K562 (cell line): Measurements from ENCODE around the gene SERTAD2. TPM values are rescaled to one million over a fixed set of nuclear protein-coding genes. Genes with fewer than 3 reads are reported as not detected.

Experiments used
- ATAC-seq: fragments of 200-7000 bp; cut with Tn5 transposase; 3 replicates; pipeline ENCODE4 v1.9.1; 2020; ENCODE audit warnings: moderate library complexity
- BruUV-seq: library from RNA; stranded (reverse); fragments of 400-500 nt; replicated peaks from 2 replicates; lab custom pipeline; 2021; lab: Mats Ljungman, UMichigan
- CTCF ChIA-PET: fragments of 300-600 bp; formaldehyde crosslinking; extraction: SDS; loops from one replicate; lab custom pipeline; 2021; ENCODE audit warnings: low intra/inter-chr PET ratio; lab: Yijun Ruan, JAX
- POLR2A ChIA-PET: fragments of 300-600, 350-650 bp; sonication (Branson Sonifier 250); formaldehyde crosslinking; extraction: SDS; loops from one replicate; lab custom pipeline; 2021; ENCODE audit warnings: antibody characterized with exemption, inconsistent platforms; lab: Yijun Ruan, JAX
- DNase-seq, 4 experiments: peaks; one replicate each; pipeline versions ENCODE4 v3.0.0 to v3.0.0-alpha.2; 2011 to 2018; ENCODE audit warnings: low spot score in 3 of 4, mixed read lengths in 3 of 4; ENCODE audit errors: extremely low read depth in 1 of 4
- FAIRE-seq: peaks from 2 replicates; lab custom pipeline; 2011; peaks lifted over from hg19 to GRCh38; lab: Jason Lieb, UNC
- H2AFZ ChIP-seq: 2 replicates; pipeline ENCODE4 v1.6.0; 2011; ENCODE audit warnings: low read depth, low read length, control low read depth, inconsistent platforms
- H3K27ac ChIP-seq: fragments of 200-600 bp; 3 replicates; pipeline ENCODE4 v1.8.0; 2011; ENCODE audit warnings: low read depth, mild to moderate bottlenecking, control low read depth, inconsistent platforms, low read length, moderate library complexity, mixed read lengths; ENCODE audit errors: extremely low read depth
- H3K27me3 ChIP-seq, 2 experiments: fragments of 300-600 bp in 1 of 2; 2 replicates in 1 of 2; 3 replicates in 1 of 2; pipeline versions ENCODE4 v1.6.0 to v1.8.0; 2011; ENCODE audit warnings: inconsistent platforms in 2 of 2, low read length in 2 of 2, mild to moderate bottlenecking in 1 of 2, mixed read lengths in 1 of 2, moderate library complexity in 1 of 2; ENCODE audit not compliant: control insufficient read depth in 2 of 2, insufficient read depth in 2 of 2
- H3K36me3 ChIP-seq: fragments of 300-600 bp; 3 replicates; pipeline ENCODE4 v1.8.0; 2011; ENCODE audit warnings: mild to moderate bottlenecking, low read length, inconsistent platforms; ENCODE audit not compliant: control insufficient read depth, insufficient read depth
- H3K4me1 ChIP-seq, 2 experiments: fragments of 200-600 bp in 1 of 2; replicated peaks in 1 of 2; 2 replicates in 1 of 2; 3 replicates in 1 of 2; pipeline versions ENCODE4 v1.5.1 to v1.8.0; 2011; ENCODE audit warnings: inconsistent platforms in 2 of 2, low read length in 2 of 2, mild to moderate bottlenecking in 1 of 2, mixed read lengths in 1 of 2, moderate library complexity in 1 of 2; ENCODE audit not compliant: control insufficient read depth in 2 of 2, insufficient read depth in 2 of 2
- H3K4me2 ChIP-seq: 2 replicates; pipeline ENCODE4 v1.6.1; 2011; ENCODE audit warnings: low read length, control low read depth, inconsistent platforms, mixed read lengths; ENCODE audit not compliant: insufficient read depth
- H3K4me3 ChIP-seq: fragments of 200-600 bp; sonication (generic), shearing (Covaris generic); 2 replicates; pipeline ENCODE4 v1.5.1; 2016; ENCODE audit warnings: control low read depth, inconsistent platforms
- H3K79me2 ChIP-seq: fragments of 200-600 bp; 3 replicates; pipeline ENCODE4 v1.8.0; 2011; ENCODE audit warnings: low read length, inconsistent platforms; ENCODE audit not compliant: control insufficient read depth, insufficient read depth
- H3K9ac ChIP-seq, 2 experiments: 2 replicates each; pipeline versions ENCODE4 v1.6.0 to v1.6.1; 2011; ENCODE audit warnings: low read depth in 2 of 2, low read length in 2 of 2, control low read depth in 1 of 2, inconsistent platforms in 1 of 2, mild to moderate bottlenecking in 1 of 2, mixed read lengths in 1 of 2; ENCODE audit not compliant: insufficient read depth in 1 of 2
- H3K9me1 ChIP-seq: one replicate; pipeline ENCODE4 v1.6.0; 2011; ENCODE audit warnings: inconsistent platforms, mild to moderate bottlenecking, low read length, moderate library complexity; ENCODE audit not compliant: control insufficient read depth, insufficient read depth
- H3K9me3 ChIP-seq: replicated peaks from 2 replicates; pipeline ENCODE4 v1.5.1; 2011; ENCODE audit warnings: low read depth, low read length, inconsistent platforms; ENCODE audit not compliant: control insufficient read depth, insufficient read depth
- H4K20me1 ChIP-seq: replicated peaks from 2 replicates; pipeline ENCODE4 v1.6.1; 2011; ENCODE audit warnings: low read length, inconsistent platforms, mixed read lengths; ENCODE audit not compliant: control insufficient read depth, insufficient read depth
- GTF2E2 ChIP-seq: fragments of 200-800 bp; sonication (Bioruptor generic); IDR thresholded peaks from 2 replicates; pipeline ENCODE4 v1.6.1; 2016; ENCODE audit warnings: missing genetic modification characterization, missing compliant biosample characterization
- KAT2B ChIP-seq: IDR thresholded peaks from one replicate; pipeline ENCODE4 v1.6.1; 2012; ENCODE audit warnings: low read depth, mild to moderate bottlenecking, control low read depth, inconsistent platforms, low read length, moderate library complexity
- MLLT1 ChIP-seq, 2 experiments: fragments of 450-650 bp; IDR thresholded peaks; 2 replicates each; pipeline ENCODE4 v1.6.1; 2016
- STAT5B ChIP-seq: fragments of 250-450 bp; sonication (Bioruptor Pico); IDR thresholded peaks from 2 replicates; pipeline ENCODE4 v1.8.0; 2021; ENCODE audit warnings: mild to moderate bottlenecking, inconsistent platforms
- ZNF79 ChIP-seq: fragments of 250-450 bp; sonication (Bioruptor Pico); IDR thresholded peaks from 2 replicates; pipeline ENCODE4 v1.4.0; 2020; ENCODE audit warnings: low read depth, mild to moderate bottlenecking, moderate library complexity
- WGBS: fragments of 100-300 bp; shearing (Covaris generic); methylation state at CpG from one replicate; pipeline ENCODE4 v1.1.6; 2016; ENCODE audit warnings: low coverage, mixed read lengths; ENCODE audit not compliant: insufficient coverage; ENCODE audit errors: missing lambda C conversion rate; 5-methylcytosine and 5-hydroxymethylcytosine counted together
- in situ Hi-C: fragments of 300-500 bp; cut with MboI; formaldehyde crosslinking; loops from 4 replicates; pipeline ENCODE4 v1.15.0; 2018; ENCODE audit warnings: inconsistent platforms, mixed read lengths
- intact Hi-C: fragments of 100-400 bp; cut with micrococcal nuclease; formaldehyde crosslinking; loops from 2 replicates; pipeline ENCODE4 v1.14.2; 2022
- polyA plus RNA-seq, 8 experiments: library from polyadenylated mRNA; depleted of rRNA in 4 of 8; stranded (reverse) in 5 of 8; unstranded in 3 of 8; fragments of >200 nt; fragmentation: Nextera tagmentation in 2 of 8; fragmentation: Illumina TruSeq in 1 of 8; extraction: Ambion mirVana in 2 of 8; extraction: Trizol in 1 of 8; gene quantifications; 2 replicates each; pipeline versions ENCODE4 v1.2.1 to v1.2.3, GENCODE V29; 2011 to 2014; ENCODE audit warnings: inconsistent platforms in 1 of 8, missing spikeins in 1 of 8
- total RNA-seq, 7 experiments: library from RNA; depleted of rRNA in 6 of 7; stranded (reverse); fragments of >200 nt in 6 of 7; fragmentation: Illumina TruSeq in 2 of 7; extraction: Trizol in 2 of 7; gene quantifications; 2 replicates each; pipeline versions ENCODE4 v1.2.1 to v1.2.3, GENCODE V29; 2011 to 2021; ENCODE audit warnings: low replicate concordance in 1 of 7
- TF ChIP-seq, protein P1 (sequence below): fragments of 450-650 bp; formaldehyde crosslinking; IDR thresholded peaks from 2 replicates; pipeline ENCODE4 v1.4.0; 2020; ENCODE audit warnings: mild to moderate bottlenecking, mixed read lengths

The SERTAD2 gene
- total and polyA plus RNA-seq, 9 of the 15 experiments (the other 6 are each of a cell fraction or from before 2014, with no cell fraction given), result 3.0 to 12.5 (median 6.1) TPM

DNA sequence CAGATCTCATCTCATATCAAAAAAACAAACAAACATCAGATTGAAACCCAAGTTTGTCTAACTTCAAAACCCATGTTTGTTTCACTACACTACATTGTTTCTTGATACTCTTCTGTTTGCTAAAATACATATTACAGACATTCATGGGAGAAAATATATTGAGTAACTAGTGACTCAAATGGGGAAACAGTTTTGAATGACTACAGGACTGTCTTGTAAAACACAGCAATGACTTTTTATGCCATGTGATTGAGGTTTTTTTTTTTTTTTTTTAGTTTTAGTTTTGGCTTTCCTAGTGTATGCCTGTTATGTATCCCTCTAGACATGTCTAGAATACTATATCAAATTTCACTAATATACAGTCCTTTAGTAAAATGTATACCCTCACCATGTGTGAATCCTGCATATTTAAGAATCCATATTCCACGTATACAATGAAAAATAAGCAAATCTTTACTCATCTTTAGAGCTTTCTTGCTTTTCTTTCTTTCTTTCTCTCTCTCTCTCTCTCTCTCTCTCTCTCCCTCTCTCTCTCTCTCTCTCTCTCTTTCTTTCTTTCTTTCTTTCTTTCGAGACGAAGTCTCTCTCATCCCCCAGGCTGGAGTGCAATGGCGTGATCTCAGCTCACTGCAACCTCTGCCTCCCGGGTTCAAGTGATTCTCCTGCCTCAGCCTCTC is 46.6 kb upstream of the SERTAD2 start:
- no peak overlapping the region for H3K4me3 ChIP-seq
- ChIA-PET CTCF (no interaction called here), POLR2A (interaction anchor here (0.6 to 0.7 kb wide), 2 partner anchors 44 to 53 kb away, joined by 3 to 4 read pairs; no protein-coding TSS in a partner anchor)
- no peaks in the 10 kb centered on the region for H3K27me3 ChIP-seq
- peaks cover 0 to 10% of the 10 kb centered on the region in 2 experiments; a peak in 1 of 5 replicates for H3K4me1 ChIP-seq
- H3K79me2 ChIP-seq, result no peaks in the 10 kb centered on the region
- no peaks in the 10 kb centered on the region for H4K20me1 ChIP-seq
- in situ Hi-C loops, result no loop called here
- H3K9ac ChIP-seq, result no peak overlapping the region
- intact Hi-C loops, result no loop called here
- DNase-seq (no peak), FAIRE-seq (peak; percentile 32), ATAC-seq (no peak)
- no peaks in the 10 kb centered on the region for H3K9me1 ChIP-seq
- no peak overlapping the region for H3K27ac ChIP-seq
- H3K9me3 ChIP-seq, result no peaks in the 10 kb centered on the region
- no TSS peak for BruUV-seq
- WGBS, result 68% methylated on average over 1 of the region's 5 CpGs
- no peak overlapping the region for H3K4me2 ChIP-seq
- H2AFZ ChIP-seq, result peak overlapping the region; percentile 51
- H3K36me3 ChIP-seq, result no peaks in the 10 kb centered on the region
- no peak for TF ChIP-seq GTF2E2 (tag)
- TF ChIP-seq ZNF79 (CRISPR knock-in tag), result no peak
- no peak for TF ChIP-seq KAT2B
- TF ChIP-seq MLLT1 (IDR thresholded peaks at IDR 0.05), result no peak
- TF ChIP-seq, protein P1, sequence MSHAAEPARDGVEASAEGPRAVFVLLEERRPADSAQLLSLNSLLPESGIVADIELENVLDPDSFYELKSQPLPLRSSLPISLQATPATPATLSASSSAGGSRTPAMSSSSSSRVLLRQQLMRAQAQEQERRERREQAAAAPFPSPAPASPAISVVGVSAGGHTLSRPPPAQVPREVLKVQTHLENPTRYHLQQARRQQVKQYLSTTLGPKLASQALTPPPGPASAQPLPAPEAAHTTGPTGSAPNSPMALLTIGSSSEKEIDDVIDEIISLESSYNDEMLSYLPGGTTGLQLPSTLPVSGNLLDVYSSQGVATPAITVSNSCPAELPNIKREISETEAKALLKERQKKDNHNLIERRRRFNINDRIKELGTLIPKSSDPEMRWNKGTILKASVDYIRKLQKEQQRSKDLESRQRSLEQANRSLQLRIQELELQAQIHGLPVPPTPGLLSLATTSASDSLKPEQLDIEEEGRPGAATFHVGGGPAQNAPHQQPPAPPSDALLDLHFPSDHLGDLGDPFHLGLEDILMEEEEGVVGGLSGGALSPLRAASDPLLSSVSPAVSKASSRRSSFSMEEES (CRISPR knock-in tag), result no peak
- TF ChIP-seq STAT5B, result no peak
- TF ChIP-seq, all 486 proteins: peak for 0
